Inflammatory macrophage treated with lipopolysaccharide for 1 hour (primary cell): Measurements from ENCODE around the gene NADK.

Source experiments
- DNase-seq, 2 donors: peaks; one replicate each; pipeline ENCODE4 v3.0.0-alpha.2; 2020 to 2022

The NADK gene

GRCh38 chr1:1777950-1778662 lies at the start of gene NADK:
Gene NADK (minus strand): TSS chr1:1778470. CDS start chr1:1765406, 13,064 bp downstream.
- DNase-seq: peak; percentile 80 to 83

- no peak for DNase-seq
Observed at GRCh38 chr1:1827089-1827848, 49.0 kb upstream of the NADK start.

- DNase-seq: no peak
Observed at GRCh38 chr1:1826356-1827088, 48.3 kb upstream of the NADK start.

- no peak for DNase-seq
Observed at GRCh38 chr1:1825217-1825616, 46.9 kb upstream of the NADK start.

- DNase-seq: no peak
Observed at GRCh38 chr1:1819762-1820161, 41.5 kb upstream of the NADK start.

GRCh38 chr1:1817221-1817620 lies 39.0 kb upstream of the NADK start:
- DNase-seq: no peak

- no peak for DNase-seq
Observed at GRCh38 chr1:1815606-1816281, 37.5 kb upstream of the NADK start.

GRCh38 chr1:1809489-1809888 lies 31.2 kb upstream of the NADK start:
- DNase-seq: no peak

GRCh38 chr1:1808206-1808605 lies 29.9 kb upstream of the NADK start:
- no peak for DNase-seq

- no peak for DNase-seq
Observed at GRCh38 chr1:1806890-1807289, 28.6 kb upstream of the NADK start.

- DNase-seq: no peak
Observed at GRCh38 chr1:1804301-1804700, 26.0 kb upstream of the NADK start.

- no peak for DNase-seq
Observed at GRCh38 chr1:1802871-1803270, 24.6 kb upstream of the NADK start.

- DNase-seq: no peak
Observed at GRCh38 chr1:1799716-1800115, 21.4 kb upstream of the NADK start.

- no peak for DNase-seq
Observed at GRCh38 chr1:1797731-1798341, 19.6 kb upstream of the NADK start.

- no peak for DNase-seq
Observed at GRCh38 chr1:1796466-1796865, 18.2 kb upstream of the NADK start.

GRCh38 chr1:1794999-1795398 lies 16.7 kb upstream of the NADK start:
- no peak for DNase-seq

- DNase-seq: no peak
Observed at GRCh38 chr1:1793481-1794244, 15.4 kb upstream of the NADK start.

- DNase-seq: no peak
Observed at GRCh38 chr1:1788646-1789431, 10.6 kb upstream of the NADK start.

GRCh38 chr1:1788136-1788535 lies 9.9 kb upstream of the NADK start:
- no peak for DNase-seq

- DNase-seq: no peak
Observed at GRCh38 chr1:1786836-1787605, 8.8 kb upstream of the NADK start.
